Smooth muscle cell of trachea (primary cell): Measurements from ENCODE around the gene MBLAC1. TPM values are rescaled to one million over a fixed set of nuclear protein-coding genes. Genes with fewer than 3 reads are reported as not detected.

ENCODE experiments used
- total RNA-seq: library from RNA; depleted of rRNA; stranded (reverse); fragments of >200 nt; gene quantifications from 2 replicates; pipeline ENCODE4 v1.2.1, GENCODE V29; 2014

The MBLAC1 gene
- 2.5 and 3.6 TPM in 2 replicates for total RNA-seq

GRCh38 chr7:100126931-100127865, at the start of gene MBLAC1:
MBLAC1 (plus strand) TSS chr7:100126967; CDS start chr7:100127396, 429 bp downstream.

GRCh38 chr7:100081535-100082102, 45.1 kb upstream of the MBLAC1 start, which contains the start of gene ZNF3:
ZNF3 (minus strand) TSS chr7:100081723; CDS start chr7:100077357, 4,366 bp downstream.

GRCh38 chr7:100088621-100089457, 37.9 kb upstream of the MBLAC1 start, which contains the start of gene COPS6:
COPS6 (plus strand) TSS chr7:100088969; CDS start chr7:100088991, 22 bp downstream.

GRCh38 chr7:100101016-100101862, 25.5 kb upstream of the MBLAC1 start, which contains the start of the genes AP4M1 and MCM7:
AP4M1 (plus strand) TSS chr7:100101643; CDS start chr7:100101715, 72 bp downstream.
MCM7 (minus strand) TSS chr7:100101397; CDS start chr7:100101294, 103 bp downstream.

GRCh38 chr7:100119072-100119969, 7.4 kb upstream of the MBLAC1 start, which contains the start of the genes CNPY4 and TAF6:
CNPY4 (plus strand) TSS chr7:100119634; CDS start chr7:100119745, 111 bp downstream.
TAF6 (minus strand) TSS chr7:100119358; CDS start chr7:100114209, 5,149 bp downstream.

GRCh38 chr7:100148559-100149328, 22.0 kb downstream of the MBLAC1 start, which contains the start of gene LAMTOR4:
LAMTOR4 (plus strand) TSS chr7:100148918; CDS start chr7:100148973, 55 bp downstream.

GRCh38 chr7:100158229-100159098, 31.7 kb downstream of the MBLAC1 start, which contains the start of gene TRAPPC14:
TRAPPC14 (minus strand) TSS chr7:100158723; CDS start chr7:100158499, 224 bp downstream.

GRCh38 chr7:100177045-100178001, 50.6 kb downstream of the MBLAC1 start, which contains the start of the genes GPC2 and STAG3:
GPC2 (minus strand) TSS chr7:100177381; CDS start chr7:100177199, 182 bp downstream.
STAG3 (plus strand) TSS chr7:100177918; CDS start chr7:100180557, 2,639 bp downstream.

Other genes starting within 250 kb of the MBLAC1 start
- not detected in 2 replicates for gene OR2AE1, start 249.9 kb upstream of the MBLAC1 start, total RNA-seq
- 38.3 and 46.0 TPM in 2 replicates for gene TRIM4, start 207.4 kb upstream of the MBLAC1 start, total RNA-seq
- not detected in 2 replicates for gene GJC3, start 197.3 kb upstream of the MBLAC1 start, total RNA-seq
- gene AZGP1, start 150.9 kb upstream of the MBLAC1 start, total RNA-seq: not detected in 2 replicates
- 44.7 and 48.1 TPM in 2 replicates for gene ZKSCAN1, start 111.4 kb upstream of the MBLAC1 start, total RNA-seq
- gene ZSCAN21, start 77.2 kb upstream of the MBLAC1 start, total RNA-seq: 10.2 and 13.9 TPM in 2 replicates
- 24.9 and 32.3 TPM in 2 replicates for gene ZNF3, start 45.2 kb upstream of the MBLAC1 start, total RNA-seq
- 74.6 and 113 TPM in 2 replicates for gene COPS6, start 38.0 kb upstream of the MBLAC1 start, total RNA-seq
- gene MCM7, start 25.6 kb upstream of the MBLAC1 start, total RNA-seq: 16.7 and 118 TPM in 2 replicates
- 33.2 and 53.1 TPM in 2 replicates for gene AP4M1, start 25.3 kb upstream of the MBLAC1 start, total RNA-seq
- 65.5 and 69.7 TPM in 2 replicates for gene TAF6, start 7.6 kb upstream of the MBLAC1 start, total RNA-seq
- 31.3 and 37.7 TPM in 2 replicates for gene CNPY4, start 7.3 kb upstream of the MBLAC1 start, total RNA-seq
- gene LAMTOR4, start 22.0 kb downstream of the MBLAC1 start, total RNA-seq: 59.9 and 108 TPM in 2 replicates
- gene TRAPPC14, start 31.8 kb downstream of the MBLAC1 start, total RNA-seq: 4.8 and 7.1 TPM in 2 replicates
- gene GAL3ST4, start 41.6 kb downstream of the MBLAC1 start, total RNA-seq: 4.1 and 12.7 TPM in 2 replicates
- 1.8 and 2.6 TPM in 2 replicates for gene GPC2, start 50.4 kb downstream of the MBLAC1 start, total RNA-seq
- gene STAG3, start 51.0 kb downstream of the MBLAC1 start, total RNA-seq: 0.66 and 1.6 TPM in 2 replicates
- 0.17 TPM in 1 of 2 replicates, not detected in the other for gene PVRIG, start 93.0 kb downstream of the MBLAC1 start, total RNA-seq
- gene SPDYE3, start 180.7 kb downstream of the MBLAC1 start, total RNA-seq: not detected in 2 replicates
- gene PILRB, start 231.2 kb downstream of the MBLAC1 start, total RNA-seq: 7.8 and 8.9 TPM in 2 replicates
- 0.15 and 0.50 TPM in 2 replicates for gene PILRA, start 246.5 kb downstream of the MBLAC1 start, total RNA-seq